Measurements from ENCODE around the gene SCT.
"Not testable (repeated sequence)": the region's sequence is repeated elsewhere in the genome, so short reads cannot be mapped to it uniquely, and the experiment has no call there.

The SCT gene

GRCh38 chr11:626475-627307 is at the start of gene SCT:
TSS of gene SCT (minus strand) at chr11:627181. CDS start at chr11:627143, 38 bp downstream.
- DNase-seq (ENCODE audit: low read depth) = no peak

- DNase-seq (ENCODE audit: low read depth) = no peak
These were observed 47.4 kb upstream of the SCT start for GRCh38 chr11:674406-674805.

- DNase-seq (ENCODE audit: low read depth) = no peak
These were observed 46.9 kb upstream of the SCT start for GRCh38 chr11:673866-674265.

- DNase-seq (ENCODE audit: low read depth) = no peak
These were observed 38.8 kb upstream of the SCT start for GRCh38 chr11:665704-666281.

- no peak for DNase-seq (ENCODE audit: low read depth)
These were observed 38.2 kb upstream of the SCT start for GRCh38 chr11:665062-665703.

GRCh38 chr11:662689-663274 is 35.8 kb upstream of the SCT start:
- DNase-seq (ENCODE audit: low read depth) = no peak

GRCh38 chr11:660681-661444 is 33.9 kb upstream of the SCT start:
- no peak for DNase-seq (ENCODE audit: low read depth)

GRCh38 chr11:660281-660680 is 33.3 kb upstream of the SCT start:
- no peak for DNase-seq (ENCODE audit: low read depth)

- DNase-seq (ENCODE audit: low read depth) = no peak
These were observed 32.6 kb upstream of the SCT start for GRCh38 chr11:659532-660085.

- DNase-seq (ENCODE audit: low read depth) = no peak
These were observed 30.7 kb upstream of the SCT start for GRCh38 chr11:657691-658126.

- no peak for DNase-seq (ENCODE audit: low read depth)
These were observed 29.9 kb upstream of the SCT start for GRCh38 chr11:656866-657265.

- no peak for DNase-seq (ENCODE audit: low read depth)
These were observed 29.4 kb upstream of the SCT start for GRCh38 chr11:656426-656825.

- no peak for DNase-seq (ENCODE audit: low read depth)
These were observed 28.2 kb upstream of the SCT start for GRCh38 chr11:655036-655726.

- not testable (repeated sequence) for DNase-seq (ENCODE audit: low read depth)
These were observed 27.5 kb upstream of the SCT start for GRCh38 chr11:654444-654843.

- no peak for DNase-seq (ENCODE audit: low read depth)
These were observed 26.9 kb upstream of the SCT start for GRCh38 chr11:653837-654236.

GRCh38 chr11:653136-653535 is 26.2 kb upstream of the SCT start:
- DNase-seq (ENCODE audit: low read depth) = not testable (repeated sequence)

GRCh38 chr11:650482-650881 is 23.5 kb upstream of the SCT start:
- DNase-seq (ENCODE audit: low read depth) = no peak

- not testable (repeated sequence) for DNase-seq (ENCODE audit: low read depth)
These were observed 20.7 kb upstream of the SCT start for GRCh38 chr11:647672-648158.

GRCh38 chr11:646214-646613 is 19.2 kb upstream of the SCT start:
- DNase-seq (ENCODE audit: low read depth) = no peak

GRCh38 chr11:645536-645935 is 18.6 kb upstream of the SCT start:
- DNase-seq (ENCODE audit: low read depth) = no peak
